Measurements from ENCODE around the gene CXCL6. TPM values are rescaled to one million over a fixed set of nuclear protein-coding genes. Genes with fewer than 3 reads are reported as not detected.

CXCL6 gene
- total RNA-seq (not detected), polyA plus RNA-seq (not detected)

GRCh38 chr4:73836373-73837279 is at the start of gene CXCL6:
Gene CXCL6, plus strand, starts transcription at chr4:73836678. Its CDS starts 73 bp downstream, at chr4:73836751.
- Mint-ChIP-seq H3K4me1 (no peaks in the 10 kb centered on the region), H3K9me3 (peaks cover 0 to 4% (median 3%) of the 10 kb centered on the region in 5 donors), H3K4me3 (no peak within 1 kb of the TSS), H3K27ac (no peak within 1 kb of the TSS), H3K36me3 (no peaks in the 10 kb centered on the region), H3K27me3 (peaks cover 2 to 6% of the 10 kb centered on the region in 2 donors)
- ChIA-PET POLR2A (no interaction called here), CTCF (no interaction called here)
- H3K4me1 ChIP-seq (ENCODE audit: insufficient read depth, low read length): no peaks in the 10 kb centered on the region
- no peak for DNase-seq
- no peak within 1 kb of the TSS for H3K4me3 ChIP-seq (ENCODE audit: low read length)
- H3K27ac ChIP-seq (ENCODE audit: low read depth, low read length): no peak within 1 kb of the TSS
- H3K36me3 ChIP-seq (ENCODE audit: insufficient read depth, low read length): no peaks in the 10 kb centered on the region
- H3K27me3 ChIP-seq (ENCODE audit: insufficient read depth, low read length, poor library complexity, severe bottlenecking): no peaks in the 10 kb centered on the region
- no peaks in the 10 kb centered on the region for H3K9me3 ChIP-seq (ENCODE audit: low read length)

GRCh38 chr4:73788411-73788810 is 48.1 kb upstream of the CXCL6 start:
- no peak overlapping the region for H3K27ac Mint-ChIP-seq
- POLR2A ChIA-PET: no interaction called here

GRCh38 chr4:73798842-73799241 is 37.6 kb upstream of the CXCL6 start:
- Mint-ChIP-seq H3K27me3 (peaks cover 0 to 3% of the 10 kb centered on the region in 2 donors), H3K36me3 (no peaks in the 10 kb centered on the region), H3K9me3 (peaks cover 0 to 11% (median 6%) of the 10 kb centered on the region in 5 donors), H3K27ac (no peak overlapping the region), H3K4me1 (no peaks in the 10 kb centered on the region), H3K4me3 (no peak overlapping the region)
- DNase-seq: no peak
- Histone ChIP-seq H3K36me3 (ENCODE audit: insufficient read depth, low read length) (no peaks in the 10 kb centered on the region), H3K27ac (ENCODE audit: low read depth, low read length) (no peak overlapping the region), H3K27me3 (ENCODE audit: insufficient read depth, low read length, poor library complexity, severe bottlenecking) (no peaks in the 10 kb centered on the region), H3K4me1 (ENCODE audit: insufficient read depth, low read length) (no peaks in the 10 kb centered on the region), H3K4me3 (ENCODE audit: low read length) (no peak overlapping the region), H3K9me3 (ENCODE audit: low read length) (no peaks in the 10 kb centered on the region)
- CTCF ChIA-PET: no interaction called here
- POLR2A ChIA-PET: no interaction called here

More at GRCh38 chr4:73788411-73788810, 48.1 kb upstream of the CXCL6 start:
- Histone ChIP-seq H3K4me1 (ENCODE audit: insufficient read depth, low read length) (no peaks in the 10 kb centered on the region), H3K4me3 (ENCODE audit: low read length) (no peak overlapping the region), H3K27ac (ENCODE audit: low read depth, low read length) (no peak overlapping the region), H3K36me3 (ENCODE audit: insufficient read depth, low read length) (no peaks in the 10 kb centered on the region), H3K9me3 (ENCODE audit: low read length) (no peaks in the 10 kb centered on the region), H3K27me3 (ENCODE audit: insufficient read depth, low read length, poor library complexity, severe bottlenecking) (no peaks in the 10 kb centered on the region)
- no peak overlapping the region for H3K4me3 Mint-ChIP-seq
- peaks cover 0 to 3% of the 10 kb centered on the region in 2 donors for H3K27me3 Mint-ChIP-seq
- no peaks in the 10 kb centered on the region for H3K36me3 Mint-ChIP-seq
- CTCF ChIA-PET: no interaction called here
- H3K4me1 Mint-ChIP-seq: no peaks in the 10 kb centered on the region
- peaks cover 0 to 12% (median 4%) of the 10 kb centered on the region in 5 donors for H3K9me3 Mint-ChIP-seq
- DNase-seq: no peak

- Mint-ChIP-seq H3K27ac (no peak overlapping the region), H3K4me3 (no peak overlapping the region), H3K36me3 (no peaks in the 10 kb centered on the region), H3K4me1 (no peaks in the 10 kb centered on the region), H3K27me3 (peaks cover 0 to 3% of the 10 kb centered on the region in 2 donors), H3K9me3 (peaks cover 0 to 11% (median 6%) of the 10 kb centered on the region in 5 donors)
- POLR2A ChIA-PET: no interaction called here
- H3K27me3 ChIP-seq (ENCODE audit: insufficient read depth, low read length, poor library complexity, severe bottlenecking): no peaks in the 10 kb centered on the region
- CTCF ChIA-PET: no interaction called here
- H3K4me3 ChIP-seq (ENCODE audit: low read length): no peak overlapping the region
- no peak for DNase-seq
- no peaks in the 10 kb centered on the region for H3K9me3 ChIP-seq (ENCODE audit: low read length)
- H3K4me1 ChIP-seq (ENCODE audit: insufficient read depth, low read length): no peaks in the 10 kb centered on the region
- no peak overlapping the region for H3K27ac ChIP-seq (ENCODE audit: low read depth, low read length)
- H3K36me3 ChIP-seq (ENCODE audit: insufficient read depth, low read length): no peaks in the 10 kb centered on the region
These were observed 36.3 kb upstream of the CXCL6 start for GRCh38 chr4:73800206-73800605.

GRCh38 chr4:73801692-73802091 is 34.8 kb upstream of the CXCL6 start:
- no peaks in the 10 kb centered on the region for H3K36me3 Mint-ChIP-seq
- ChIA-PET POLR2A (no interaction called here), CTCF (no interaction called here)
- H3K9me3 Mint-ChIP-seq: peaks cover 3 to 9% (median 7%) of the 10 kb centered on the region in 5 donors
- Histone ChIP-seq H3K27me3 (ENCODE audit: insufficient read depth, low read length, poor library complexity, severe bottlenecking) (no peaks in the 10 kb centered on the region), H3K4me3 (ENCODE audit: low read length) (no peak overlapping the region), H3K27ac (ENCODE audit: low read depth, low read length) (no peak overlapping the region), H3K36me3 (ENCODE audit: insufficient read depth, low read length) (no peaks in the 10 kb centered on the region), H3K4me1 (ENCODE audit: insufficient read depth, low read length) (no peaks in the 10 kb centered on the region), H3K9me3 (ENCODE audit: low read length) (no peaks in the 10 kb centered on the region)
- peaks cover 0 to 4% of the 10 kb centered on the region in 2 donors for H3K27me3 Mint-ChIP-seq
- no peak for DNase-seq
- no peaks in the 10 kb centered on the region for H3K4me1 Mint-ChIP-seq
- no peak overlapping the region for H3K27ac Mint-ChIP-seq
- H3K4me3 Mint-ChIP-seq: no peak overlapping the region

GRCh38 chr4:73803213-73803612 is 33.3 kb upstream of the CXCL6 start:
- Histone ChIP-seq H3K9me3 (ENCODE audit: low read length) (no peaks in the 10 kb centered on the region), H3K4me3 (ENCODE audit: low read length) (no peak overlapping the region), H3K4me1 (ENCODE audit: insufficient read depth, low read length) (no peaks in the 10 kb centered on the region), H3K36me3 (ENCODE audit: insufficient read depth, low read length) (no peaks in the 10 kb centered on the region), H3K27ac (ENCODE audit: low read depth, low read length) (no peak overlapping the region), H3K27me3 (ENCODE audit: insufficient read depth, low read length, poor library complexity, severe bottlenecking) (no peaks in the 10 kb centered on the region)
- H3K27me3 Mint-ChIP-seq: peaks cover 0 to 6% of the 10 kb centered on the region in 2 donors
- ChIA-PET POLR2A (no interaction called here), CTCF (no interaction called here)
- no peak for DNase-seq
- no peak overlapping the region for H3K27ac Mint-ChIP-seq
- H3K4me3 Mint-ChIP-seq: no peak overlapping the region
- no peaks in the 10 kb centered on the region for H3K4me1 Mint-ChIP-seq
- peaks cover 0 to 10% (median 9%) of the 10 kb centered on the region in 5 donors for H3K9me3 Mint-ChIP-seq
- no peaks in the 10 kb centered on the region for H3K36me3 Mint-ChIP-seq

GRCh38 chr4:73810191-73810590 is 26.3 kb upstream of the CXCL6 start:
- Histone ChIP-seq H3K27me3 (ENCODE audit: insufficient read depth, low read length, poor library complexity, severe bottlenecking) (no peaks in the 10 kb centered on the region), H3K9me3 (ENCODE audit: low read length) (no peaks in the 10 kb centered on the region), H3K36me3 (ENCODE audit: insufficient read depth, low read length) (no peaks in the 10 kb centered on the region), H3K27ac (ENCODE audit: low read depth, low read length) (no peak overlapping the region), H3K4me1 (ENCODE audit: insufficient read depth, low read length) (no peaks in the 10 kb centered on the region), H3K4me3 (ENCODE audit: low read length) (no peak overlapping the region)
- POLR2A ChIA-PET: no interaction called here
- no peak overlapping the region for H3K27ac Mint-ChIP-seq
- no peaks in the 10 kb centered on the region for H3K36me3 Mint-ChIP-seq
- H3K4me3 Mint-ChIP-seq: no peak overlapping the region
- peaks cover 0 to 3% of the 10 kb centered on the region in 2 donors for H3K27me3 Mint-ChIP-seq
- H3K4me1 Mint-ChIP-seq: no peaks in the 10 kb centered on the region
- CTCF ChIA-PET: no interaction called here
- DNase-seq: no peak
- H3K9me3 Mint-ChIP-seq: peaks cover 0 to 7% (median 5%) of the 10 kb centered on the region in 5 donors

GRCh38 chr4:73811841-73812240 is 24.6 kb upstream of the CXCL6 start:
- Histone ChIP-seq H3K4me1 (ENCODE audit: insufficient read depth, low read length) (no peaks in the 10 kb centered on the region), H3K4me3 (ENCODE audit: low read length) (no peak overlapping the region), H3K27ac (ENCODE audit: low read depth, low read length) (no peak overlapping the region), H3K27me3 (ENCODE audit: insufficient read depth, low read length, poor library complexity, severe bottlenecking) (no peaks in the 10 kb centered on the region), H3K9me3 (ENCODE audit: low read length) (no peaks in the 10 kb centered on the region), H3K36me3 (ENCODE audit: insufficient read depth, low read length) (no peaks in the 10 kb centered on the region)
- ChIA-PET POLR2A (no interaction called here), CTCF (no interaction called here)
- H3K4me1 Mint-ChIP-seq: no peaks in the 10 kb centered on the region
- DNase-seq: no peak
- peaks cover 0 to 5% (median under 1%) of the 10 kb centered on the region in 5 donors for H3K9me3 Mint-ChIP-seq
- no peak overlapping the region for H3K4me3 Mint-ChIP-seq
- H3K27me3 Mint-ChIP-seq: peaks cover 0 to under 1% of the 10 kb centered on the region in 2 donors
- H3K36me3 Mint-ChIP-seq: no peaks in the 10 kb centered on the region
- no peak overlapping the region for H3K27ac Mint-ChIP-seq
